ES-I3 (cell line): ENCODE data around the gene APRT.

Experiments
- H3K36me3 ChIP-seq: 2 replicates; pipeline ENCODE4 v1.6.1; 2013; ENCODE audit warnings: mild to moderate bottlenecking, low read length, control low read depth, moderate library complexity; ENCODE audit not compliant: insufficient read depth
- H3K4me1 ChIP-seq: 2 replicates; pipeline ENCODE4 v1.6.1; 2013; ENCODE audit warnings: mild to moderate bottlenecking, control low read depth, low read length; ENCODE audit not compliant: insufficient read depth
- H3K9ac ChIP-seq: 2 replicates; pipeline ENCODE4 v1.6.1; 2013; ENCODE audit warnings: low read depth, mild to moderate bottlenecking, low read length, moderate library complexity
- H3K9me3 ChIP-seq: 2 replicates; pipeline ENCODE4 v1.6.1; 2013; ENCODE audit warnings: mild to moderate bottlenecking, low read length, moderate library complexity; ENCODE audit not compliant: control insufficient read depth, insufficient read depth

Gene APRT

DNA sequence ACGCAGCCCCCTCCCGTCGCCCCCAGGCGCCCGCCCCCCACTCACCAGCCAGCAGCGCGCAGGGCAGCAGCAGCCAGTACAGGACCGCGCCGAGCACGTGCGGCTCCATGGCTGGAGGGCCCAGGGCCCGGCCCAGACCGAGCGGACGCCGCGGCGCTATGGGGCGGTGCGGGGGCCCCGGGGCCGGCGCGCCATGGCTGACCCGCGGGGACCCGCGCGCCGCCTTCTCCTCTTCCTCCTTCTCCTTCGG lies 26.9 kb downstream of the APRT start:
- Histone ChIP-seq H3K9ac (peak overlapping the region; percentile 70), H3K9me3 (no peaks in the 10 kb centered on the region), H3K36me3 (no peaks in the 10 kb centered on the region), H3K4me1 (peaks cover 13% of the 10 kb centered on the region; the same call in 1 of the 2 replicates)

DNA sequence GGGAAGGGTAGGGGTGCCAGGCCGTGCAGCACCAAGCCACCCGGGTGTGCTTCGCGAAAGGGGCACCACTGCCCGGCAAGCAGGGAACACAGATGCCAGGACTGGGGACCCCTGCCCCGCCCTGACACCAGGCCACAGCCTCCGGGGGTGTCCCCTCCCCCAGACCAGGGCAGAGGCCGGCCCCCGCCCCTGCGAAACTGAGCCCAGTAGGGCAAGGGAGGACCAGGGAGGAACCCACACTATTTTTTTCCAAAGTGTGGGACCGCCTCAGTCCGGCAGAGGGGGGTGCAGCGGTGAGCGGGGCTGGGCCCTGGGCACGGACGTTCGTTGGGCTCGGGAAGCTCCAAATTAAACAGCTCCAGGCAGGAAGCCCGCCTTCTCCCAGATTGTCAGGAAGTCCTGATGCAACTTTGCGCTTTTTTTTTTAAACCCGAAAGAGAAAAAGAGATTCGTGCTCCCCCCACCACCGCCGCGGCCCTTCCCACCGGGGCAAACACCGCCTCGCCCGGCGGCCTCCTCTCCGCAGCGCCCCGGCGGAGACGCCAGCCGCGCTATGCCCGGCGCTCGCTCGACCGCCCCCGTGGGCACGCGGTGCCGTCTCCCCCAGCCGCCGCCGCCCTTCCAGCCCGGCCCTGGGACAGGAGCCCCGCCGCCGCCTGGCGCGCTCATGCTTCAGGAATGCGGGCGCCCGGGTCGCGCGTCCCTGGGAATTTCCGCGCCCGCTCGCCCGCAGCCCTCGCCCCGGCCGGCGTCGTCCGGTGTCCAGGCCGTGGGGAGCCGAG lies 27.5 kb downstream of the APRT start:
- H3K4me1 ChIP-seq = peaks cover 13% of the 10 kb centered on the region; the same call in 1 of the 2 replicates
- H3K9me3 ChIP-seq = no peaks in the 10 kb centered on the region
- peak overlapping the region; percentile 70 for H3K9ac ChIP-seq
- H3K36me3 ChIP-seq = no peaks in the 10 kb centered on the region

- H3K4me1 ChIP-seq = peaks cover 13% of the 10 kb centered on the region; the same call in 1 of the 2 replicates
- H3K36me3 ChIP-seq = no peaks in the 10 kb centered on the region
- H3K9me3 ChIP-seq = no peaks in the 10 kb centered on the region
- H3K9ac ChIP-seq = peak overlapping the region; percentile 70
Observed at GRCh38 chr16:88783391-88784073, 28.2 kb downstream of the APRT start.

GRCh38 chr16:88782454-88783390 lies 29.0 kb downstream of the APRT start:
- no peaks in the 10 kb centered on the region for H3K36me3 ChIP-seq
- no peak overlapping the region for H3K9ac ChIP-seq
- H3K9me3 ChIP-seq = no peaks in the 10 kb centered on the region
- peaks cover 13% of the 10 kb centered on the region; the same call in 1 of the 2 replicates for H3K4me1 ChIP-seq

GRCh38 chr16:88781140-88782077 lies 30.3 kb downstream of the APRT start:
- Histone ChIP-seq H3K9me3 (no peaks in the 10 kb centered on the region), H3K4me1 (peaks cover 13% of the 10 kb centered on the region; the same call in 1 of the 2 replicates), H3K36me3 (no peaks in the 10 kb centered on the region), H3K9ac (no peak overlapping the region)

DNA sequence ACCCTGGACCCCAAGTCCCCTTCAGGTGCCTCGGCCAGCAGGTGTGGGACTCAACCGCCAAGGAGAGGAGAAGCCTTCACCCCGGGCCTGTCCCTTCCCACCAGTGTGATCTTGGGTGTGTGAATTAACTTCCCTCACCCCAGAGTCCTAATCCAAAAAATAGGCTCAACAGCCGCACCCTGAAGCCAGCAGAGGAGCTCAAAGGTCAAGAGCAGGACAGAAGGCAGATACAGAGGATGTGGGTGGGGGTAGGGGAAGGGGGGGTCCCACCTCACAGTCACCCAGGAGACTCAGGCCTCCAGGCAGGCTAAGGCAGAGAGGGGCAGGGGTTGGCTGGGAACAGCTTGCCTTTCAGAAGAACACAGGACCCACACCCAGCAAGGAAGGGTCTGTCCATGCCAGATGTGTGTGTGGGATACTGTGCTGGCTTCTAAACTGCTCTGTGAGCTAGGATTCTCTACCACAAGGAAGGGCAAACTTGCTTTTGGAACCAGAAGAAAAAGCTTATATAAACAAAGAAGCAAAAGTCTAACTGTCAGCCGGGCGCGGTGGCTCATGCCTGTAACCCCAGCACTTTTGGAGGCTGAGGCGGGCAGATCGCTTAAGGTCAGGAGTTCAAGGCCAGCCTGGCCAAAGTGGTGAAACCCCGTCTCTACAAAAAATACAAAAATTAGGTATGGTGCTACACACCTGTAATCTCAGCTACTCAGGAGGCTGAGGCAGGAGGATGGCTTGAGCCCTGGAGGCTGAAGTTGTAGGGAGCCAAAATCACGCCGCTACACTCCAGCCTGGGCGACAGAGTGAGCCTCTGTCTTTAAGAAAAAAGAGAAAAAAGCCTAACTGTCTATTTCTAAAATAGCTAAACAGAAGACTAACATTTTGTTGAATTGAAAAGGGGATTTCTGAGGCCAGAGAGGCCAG lies 31.3 kb downstream of the APRT start:
- H3K9me3 ChIP-seq = no peaks in the 10 kb centered on the region
- peaks cover 13% of the 10 kb centered on the region; the same call in 1 of the 2 replicates for H3K4me1 ChIP-seq
- no peak overlapping the region for H3K9ac ChIP-seq
- no peaks in the 10 kb centered on the region for H3K36me3 ChIP-seq

DNA sequence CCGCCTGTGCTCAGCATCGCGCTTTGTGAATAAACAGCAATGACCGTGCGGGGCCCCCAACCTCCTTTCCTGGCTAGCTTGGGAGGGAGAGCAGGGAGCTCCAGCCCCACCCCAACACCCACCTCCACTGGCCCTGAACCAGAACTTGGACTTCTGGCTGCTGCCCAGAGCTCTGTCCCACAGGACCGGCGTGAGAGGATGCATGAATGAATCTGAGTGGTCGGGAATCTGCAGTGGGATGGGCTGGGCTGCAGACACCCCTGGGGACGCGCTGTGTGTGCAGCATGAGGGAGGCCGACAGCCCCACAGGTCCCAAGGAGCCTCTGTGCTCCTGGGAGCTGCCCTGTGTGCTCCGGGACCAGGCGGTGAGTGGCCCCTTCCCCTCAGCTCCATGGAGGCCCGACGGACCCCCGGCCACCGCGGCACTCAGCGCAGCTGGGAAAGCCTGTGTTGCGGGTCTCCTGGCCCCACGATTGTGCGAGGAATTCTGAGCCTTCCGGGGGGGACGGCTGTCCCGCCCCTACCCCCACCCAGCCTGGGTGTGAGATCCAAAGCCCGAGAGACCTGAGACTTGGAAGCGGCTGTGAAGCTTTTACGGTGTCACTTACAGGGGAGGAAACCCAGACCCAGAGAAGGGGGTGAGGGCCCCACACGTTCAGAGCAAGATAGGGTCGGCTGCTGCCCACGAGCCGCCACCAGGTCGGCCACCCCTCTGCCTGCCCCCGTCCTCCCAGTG lies 32.2 kb downstream of the APRT start:
- Histone ChIP-seq H3K4me1 (peaks cover 13% of the 10 kb centered on the region; the same call in 1 of the 2 replicates), H3K9ac (no peak overlapping the region)

DNA sequence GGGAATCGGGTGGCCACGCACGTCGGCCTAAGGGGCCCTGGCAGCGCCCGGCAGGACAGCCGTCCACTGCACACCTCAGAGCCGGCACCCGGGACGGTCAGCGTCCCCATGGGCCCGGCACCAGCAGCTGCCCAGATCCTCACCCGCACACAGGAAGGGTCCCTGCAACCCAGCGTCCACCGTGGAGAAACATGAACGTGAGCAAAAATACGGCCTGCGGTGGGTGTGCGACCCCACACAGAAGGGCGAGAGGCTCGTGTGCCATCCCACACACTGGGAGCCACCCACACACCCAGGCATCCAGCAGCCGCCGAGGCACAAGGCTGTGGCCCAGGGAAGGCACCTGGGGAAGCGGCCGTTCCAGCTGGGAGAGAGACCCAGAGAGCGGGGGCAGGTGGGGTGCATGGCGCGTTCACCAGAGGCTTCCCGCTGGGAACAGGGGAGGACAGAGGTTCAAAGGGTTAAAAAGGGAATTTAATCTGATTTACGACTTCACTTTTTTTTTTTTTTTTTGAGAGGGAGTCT lies 33.1 kb downstream of the APRT start:
- H3K9me3 ChIP-seq = no peaks in the 10 kb centered on the region

More for the DNA sequence above, 32.2 kb downstream of the APRT start:
- no peaks in the 10 kb centered on the region for H3K36me3 ChIP-seq
- H3K9me3 ChIP-seq = no peaks in the 10 kb centered on the region

DNA sequence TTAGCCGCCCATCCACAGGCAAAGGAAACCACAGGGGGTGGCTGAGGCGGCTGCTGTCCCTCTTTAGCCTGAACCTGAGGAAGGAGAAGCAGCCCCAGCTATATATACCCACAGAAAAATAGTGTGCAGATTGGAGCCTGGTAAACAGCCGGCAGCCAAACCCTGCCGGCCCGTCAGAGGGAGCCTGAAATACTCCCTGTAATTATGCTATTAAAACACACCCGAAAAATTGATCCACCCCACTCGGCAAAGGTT lies 33.5 kb downstream of the APRT start:
- Histone ChIP-seq H3K9ac (no peak overlapping the region), H3K36me3 (no peaks in the 10 kb centered on the region), H3K9me3 (no peaks in the 10 kb centered on the region), H3K4me1 (peaks cover 19% of the 10 kb centered on the region; the same call in 1 of the 2 replicates)

More for the DNA sequence above, 33.1 kb downstream of the APRT start:
- no peak overlapping the region for H3K9ac ChIP-seq
- H3K36me3 ChIP-seq = no peaks in the 10 kb centered on the region
- peaks cover 16% of the 10 kb centered on the region; the same call in 1 of the 2 replicates for H3K4me1 ChIP-seq

- H3K36me3 ChIP-seq = no peaks in the 10 kb centered on the region
- H3K9ac ChIP-seq = no peak overlapping the region
- no peaks in the 10 kb centered on the region for H3K9me3 ChIP-seq
- H3K4me1 ChIP-seq = peaks cover 19% of the 10 kb centered on the region; the same call in 1 of the 2 replicates
Observed at GRCh38 chr16:88777471-88778270, 34.1 kb downstream of the APRT start.

DNA sequence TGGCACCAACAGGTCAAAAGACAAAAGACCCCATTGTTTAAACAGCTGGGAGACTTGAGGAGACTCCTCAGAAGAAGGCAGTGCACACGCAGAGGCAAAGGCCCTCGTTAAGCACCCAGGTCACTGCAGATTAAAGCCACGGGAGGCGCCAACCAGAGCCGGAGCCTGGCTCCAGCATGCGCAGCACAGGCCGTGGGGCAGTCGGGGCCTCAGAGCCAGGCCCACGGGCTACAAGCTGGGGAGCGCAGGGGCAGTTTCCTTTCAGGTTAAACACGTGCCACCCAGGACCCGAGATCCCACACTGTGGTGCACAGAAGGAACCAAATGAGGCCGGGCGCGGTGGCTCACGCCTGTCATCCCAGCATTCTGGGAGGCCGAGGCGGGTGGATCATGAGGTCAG lies 35.9 kb downstream of the APRT start:
- Histone ChIP-seq H3K4me1 (peaks cover 12% of the 10 kb centered on the region; the same call in 1 of the 2 replicates), H3K9me3 (no peaks in the 10 kb centered on the region), H3K9ac (no peak overlapping the region), H3K36me3 (no peaks in the 10 kb centered on the region)
